Esophagus squamous epithelium (tissue), 4 donors: ENCODE data around the gene LPIN3.

Experiments
- CTCF ChIP-seq, 6 experiments: fragments of 450-650 bp in 4 of 6; fragments of 200-600 bp in 2 of 6; sonication (generic) in 2 of 6; IDR thresholded peaks; one replicate each; pipeline ENCODE4 v1.5.1; 2016 to 2019; ENCODE audit warnings: antibody characterized with exemption in 6 of 6, mild to moderate bottlenecking in 4 of 6, moderate library complexity in 4 of 6
- POLR2A ChIP-seq, 4 donors: fragments of 450-650 bp; IDR thresholded peaks; one replicate each; pipeline ENCODE4 v1.6.1; 2017; ENCODE audit warnings: antibody characterized with exemption in 4 of 4, mild to moderate bottlenecking in 4 of 4, moderate library complexity in 3 of 4

DNA sequence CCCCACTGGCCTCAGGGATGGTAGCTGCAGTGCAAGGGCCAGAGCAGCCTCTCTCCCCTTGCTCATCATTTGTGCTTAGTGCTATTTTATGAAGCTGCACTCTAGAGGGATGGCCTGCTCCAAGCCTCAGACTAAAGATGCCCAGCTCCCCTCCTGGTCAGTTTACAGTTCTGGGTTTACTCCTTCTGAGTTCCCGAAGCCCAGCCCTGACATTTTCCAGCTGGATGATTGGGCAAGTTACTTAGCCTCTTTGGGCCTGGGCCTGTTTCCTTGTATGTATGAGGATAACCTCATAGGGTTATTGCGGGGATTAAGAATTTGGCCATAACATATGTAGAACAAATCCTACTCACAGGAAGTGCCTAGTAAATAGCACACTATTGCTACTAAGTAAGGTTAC is 57.8 kb downstream of the LPIN3 start:
- TF ChIP-seq CTCF (IDR thresholded peaks at IDR 0.05) = no peak
- TF ChIP-seq POLR2A (IDR thresholded peaks at IDR 0.05) = no peak
